ENCODE results near the gene ATG14. TPM values are rescaled to one million over a fixed set of nuclear protein-coding genes. Genes with fewer than 3 reads are reported as not detected.
"Not testable (repeated sequence)": the region's sequence is repeated elsewhere in the genome, so short reads cannot be mapped to it uniquely, and the experiment has no call there.

Gene ATG14
- total and polyA plus RNA-seq, 3 donors from 2014 or later: 18.0 to 28.4 (median 23.5) TPM

DNA sequence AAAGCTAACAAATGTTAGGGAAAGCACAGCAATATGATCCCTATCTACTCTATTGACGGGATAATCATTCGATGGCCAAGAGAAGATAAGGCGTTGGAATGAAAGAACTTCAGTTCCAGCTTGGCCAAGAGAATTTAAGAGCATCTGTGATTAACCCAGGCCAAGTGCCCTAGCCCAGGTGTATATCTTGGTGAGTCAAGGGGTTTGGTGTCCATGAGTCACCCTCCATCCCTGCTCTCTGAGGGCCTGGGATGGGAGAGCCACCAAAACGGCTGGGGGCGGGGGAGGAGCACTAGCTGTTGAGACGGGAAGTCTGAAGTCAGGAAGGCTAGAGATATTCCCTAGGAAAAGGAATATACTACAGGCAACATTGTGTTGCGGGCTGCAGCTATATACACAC is 15.8 kb upstream of the ATG14 start:
- no peaks in the 10 kb centered on the region for H3K27me3 ChIP-seq
- no peaks in the 10 kb centered on the region for H3K9me3 ChIP-seq
- H3K27ac ChIP-seq: no peak overlapping the region
- DNase-seq: no peak
- H3K4me3 ChIP-seq: no peak overlapping the region
- 55 to 70% methylated on average over 7 of the region's 7 CpGs for WGBS, 2 donors
- TF ChIP-seq CTCF (IDR thresholded peaks at IDR 0.05) (no peak), POLR2A (IDR thresholded peaks at IDR 0.05) (no peak)
- H3K4me1 ChIP-seq: no peaks in the 10 kb centered on the region
- no peaks in the 10 kb centered on the region for H3K36me3 ChIP-seq (ENCODE audit: low read depth, missing control alignments)
- intact Hi-C loops (cut with DNase I; ENCODE audit: low total_unique reads): no loop called here

DNA sequence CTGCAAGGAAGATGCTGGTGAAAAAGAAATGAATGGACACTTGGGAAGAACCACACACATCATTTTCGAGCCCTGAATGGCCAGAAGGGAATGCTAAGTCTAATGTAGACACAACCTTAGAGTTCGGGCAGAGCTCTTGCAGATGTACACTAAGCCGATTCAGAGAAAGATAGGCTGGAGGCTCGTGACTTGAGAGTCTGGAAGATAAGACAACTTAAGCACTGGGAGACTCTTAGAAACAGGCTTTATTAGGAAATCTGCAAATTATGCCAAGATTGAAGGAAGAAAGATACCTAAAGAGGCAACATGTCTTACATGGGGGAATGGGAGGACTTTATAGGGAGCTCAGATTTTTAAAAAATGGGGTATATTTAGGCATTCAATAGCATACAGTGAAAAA is 15.3 kb upstream of the ATG14 start:
- Histone ChIP-seq H3K9me3 (no peaks in the 10 kb centered on the region), H3K27ac (no peak overlapping the region), H3K4me3 (no peak overlapping the region), H3K27me3 (no peaks in the 10 kb centered on the region), H3K36me3 (ENCODE audit: low read depth, missing control alignments) (no peaks in the 10 kb centered on the region), H3K4me1 (no peaks in the 10 kb centered on the region)
- intact Hi-C loops (cut with DNase I; ENCODE audit: low total_unique reads): no loop called here
- WGBS, 2 donors: 74 to 80% methylated on average over 4 of the region's 4 CpGs
- TF ChIP-seq POLR2A (IDR thresholded peaks at IDR 0.05): no peak
- TF ChIP-seq CTCF (IDR thresholded peaks at IDR 0.05): no peak
- no peak for DNase-seq

DNA sequence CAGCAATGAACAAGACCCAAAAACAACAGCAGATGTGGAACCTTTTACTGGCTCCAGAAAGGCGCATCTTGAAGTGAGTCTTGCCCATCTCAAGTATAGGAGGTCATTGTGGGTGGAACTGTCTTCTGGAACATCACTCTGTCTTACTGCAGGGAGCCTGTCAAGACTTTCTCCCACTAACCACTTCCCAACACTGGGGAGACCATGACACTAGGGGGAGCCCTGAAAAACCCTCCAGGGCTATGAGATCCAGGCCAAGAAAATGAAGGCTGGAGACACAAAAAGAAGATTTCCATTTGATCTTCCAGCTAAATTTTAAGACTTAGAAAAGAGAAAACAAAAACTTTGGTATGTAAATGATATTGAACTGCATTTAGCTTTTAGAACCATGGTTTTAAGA is 13.5 kb upstream of the ATG14 start:
- TF ChIP-seq CTCF (IDR thresholded peaks at IDR 0.05) (no peak), POLR2A (IDR thresholded peaks at IDR 0.05) (no peak)
- Histone ChIP-seq H3K36me3 (ENCODE audit: low read depth, missing control alignments) (no peaks in the 10 kb centered on the region), H3K4me3 (no peak overlapping the region), H3K27ac (no peak overlapping the region), H3K27me3 (no peaks in the 10 kb centered on the region), H3K9me3 (no peaks in the 10 kb centered on the region), H3K4me1 (no peaks in the 10 kb centered on the region)
- WGBS, 2 donors: 82 to 93% methylated on average over 1 of the region's 1 CpG
- DNase-seq: no peak
- intact Hi-C loops (cut with DNase I; ENCODE audit: low total_unique reads): no loop called here

GRCh38 chr14:55423969-55424368 is 12.3 kb upstream of the ATG14 start:
- 61 to 71% methylated on average over 2 of the region's 2 CpGs for WGBS, 2 donors
- intact Hi-C loops (cut with DNase I; ENCODE audit: low total_unique reads): no loop called here
- no peaks in the 10 kb centered on the region for H3K27me3 ChIP-seq
- no peak for TF ChIP-seq CTCF (IDR thresholded peaks at IDR 0.05)
- no peak for TF ChIP-seq POLR2A (IDR thresholded peaks at IDR 0.05)
- H3K4me1 ChIP-seq: no peaks in the 10 kb centered on the region
- H3K36me3 ChIP-seq (ENCODE audit: low read depth, missing control alignments): no peaks in the 10 kb centered on the region
- H3K4me3 ChIP-seq: no peak overlapping the region
- H3K27ac ChIP-seq: no peak overlapping the region
- DNase-seq: no peak
- H3K9me3 ChIP-seq: no peaks in the 10 kb centered on the region

GRCh38 chr14:55422338-55422737 is 10.7 kb upstream of the ATG14 start:
- WGBS, 2 donors: 87 to 92% methylated on average over 11 of the region's 11 CpGs
- H3K27me3 ChIP-seq; intact Hi-C loops (cut with DNase I; ENCODE audit: low total_unique reads); H3K27ac ChIP-seq; H3K36me3 ChIP-seq (ENCODE audit: low read depth, missing control alignments); DNase-seq; H3K9me3 ChIP-seq; H3K4me1 ChIP-seq; H3K4me3 ChIP-seq: not testable (repeated sequence)

Measured in testis (tissue), 3 donors.